Suprapubic skin (tissue), 4 donors: ENCODE data around the gene KRI1.

Experiments used
- CTCF ChIP-seq, 2 donors: fragments of 200-600 bp in 1 of 2; fragments of 450-650 bp in 1 of 2; sonication (generic) in 1 of 2; IDR thresholded peaks; one replicate each; pipeline ENCODE4 v1.5.1; 2016 to 2019; ENCODE audit warnings: antibody characterized with exemption in 2 of 2, mild to moderate bottlenecking in 1 of 2, moderate library complexity in 1 of 2
- POLR2A ChIP-seq, 2 donors: fragments of 450-650 bp; IDR thresholded peaks; one replicate each; pipeline ENCODE4 v1.6.1; 2017; ENCODE audit warnings: antibody characterized with exemption in 2 of 2, mild to moderate bottlenecking in 2 of 2, moderate library complexity in 2 of 2
- POLR2AphosphoS5 ChIP-seq, 3 donors: sonication (generic); formaldehyde crosslinking; IDR thresholded peaks; one replicate each; pipeline ENCODE4 v1.6.1; 2017; ENCODE audit warnings: antibody characterized with exemption in 3 of 3

GRCh38 chr19:10577951-10578350 is 12.1 kb upstream of the KRI1 start:
- TF ChIP-seq POLR2A (IDR thresholded peaks at IDR 0.05) (no peak), CTCF (IDR thresholded peaks at IDR 0.05) (no peak), POLR2AphosphoS5 (IDR thresholded peaks at IDR 0.05) (no peak)
